ENCODE data around the gene ANKRD13C. TPM values are rescaled to one million over a fixed set of nuclear protein-coding genes. Genes with fewer than 3 reads are reported as not detected.

ANKRD13C gene
- total RNA-seq, 1 experiment from 2014 or later, result 14.4 TPM

DNA sequence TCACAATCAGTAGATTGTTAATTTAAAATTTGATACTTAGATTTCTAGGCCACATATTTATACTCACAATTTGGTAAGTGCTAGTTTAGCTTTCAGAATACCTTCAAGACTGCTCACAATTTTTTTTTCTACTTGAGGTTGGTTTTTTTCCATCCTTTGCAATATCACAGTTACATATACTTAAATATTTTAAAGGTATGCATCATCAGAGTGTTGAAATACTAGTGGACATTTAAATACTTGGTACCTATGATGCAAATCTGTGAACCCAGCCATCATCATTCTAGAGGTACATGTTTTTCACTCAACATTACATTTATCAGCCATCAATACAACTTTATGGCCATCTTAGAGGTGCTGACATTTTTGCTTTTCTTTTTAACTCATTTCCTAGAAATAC lies 143.0 kb downstream of the ANKRD13C start:
- BruUV-seq (replicated peaks), result no TSS peak
- no peak overlapping the region for H3K4me3 ChIP-seq (ENCODE audit: low read depth, low read length)
- TF ChIP-seq, protein P1, sequence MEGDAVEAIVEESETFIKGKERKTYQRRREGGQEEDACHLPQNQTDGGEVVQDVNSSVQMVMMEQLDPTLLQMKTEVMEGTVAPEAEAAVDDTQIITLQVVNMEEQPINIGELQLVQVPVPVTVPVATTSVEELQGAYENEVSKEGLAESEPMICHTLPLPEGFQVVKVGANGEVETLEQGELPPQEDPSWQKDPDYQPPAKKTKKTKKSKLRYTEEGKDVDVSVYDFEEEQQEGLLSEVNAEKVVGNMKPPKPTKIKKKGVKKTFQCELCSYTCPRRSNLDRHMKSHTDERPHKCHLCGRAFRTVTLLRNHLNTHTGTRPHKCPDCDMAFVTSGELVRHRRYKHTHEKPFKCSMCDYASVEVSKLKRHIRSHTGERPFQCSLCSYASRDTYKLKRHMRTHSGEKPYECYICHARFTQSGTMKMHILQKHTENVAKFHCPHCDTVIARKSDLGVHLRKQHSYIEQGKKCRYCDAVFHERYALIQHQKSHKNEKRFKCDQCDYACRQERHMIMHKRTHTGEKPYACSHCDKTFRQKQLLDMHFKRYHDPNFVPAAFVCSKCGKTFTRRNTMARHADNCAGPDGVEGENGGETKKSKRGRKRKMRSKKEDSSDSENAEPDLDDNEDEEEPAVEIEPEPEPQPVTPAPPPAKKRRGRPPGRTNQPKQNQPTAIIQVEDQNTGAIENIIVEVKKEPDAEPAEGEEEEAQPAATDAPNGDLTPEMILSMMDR (IDR thresholded peaks at IDR 0.05; ENCODE audit: insufficient read depth in 1 of 2, low read depth in 1 of 2, low read length in 1 of 2, severe bottlenecking in 1 of 2, unreplicated experiment in 1 of 2), result no peak
- Mint-ChIP-seq H3K4me3 (ENCODE audit: unreplicated experiment) (no peak overlapping the region), H3K27ac (ENCODE audit: unreplicated experiment) (no peak overlapping the region), H3K27me3 (ENCODE audit: insufficient read depth, unreplicated experiment) (no peaks in the 10 kb centered on the region), H3K9me3 (ENCODE audit: unreplicated experiment) (no peaks in the 10 kb centered on the region), H3K36me3 (ENCODE audit: insufficient read depth, unreplicated experiment) (peaks cover 6% of the 10 kb centered on the region), H3K4me1 (ENCODE audit: low read depth, unreplicated experiment) (no peaks in the 10 kb centered on the region)
- DNase-seq, result no peak
- no peaks in the 10 kb centered on the region for H3K4me1 ChIP-seq
- no peaks in the 10 kb centered on the region for H3K36me3 ChIP-seq (ENCODE audit: control insufficient read depth, insufficient read depth, low read length)
- no peaks in the 10 kb centered on the region for H3K9me3 ChIP-seq
- ChIA-PET CTCF (no interaction called here), POLR2A (interaction anchor here (0.5 kb wide), 1 partner anchor 10 kb away, joined by 7 read pairs; the partner anchor contains the start of gene SRSF11)
- H3K27me3 ChIP-seq (replicated peaks; ENCODE audit: control insufficient read depth, insufficient read depth, low read length), result no peaks in the 10 kb centered on the region
- intact Hi-C loops (cut with micrococcal nuclease; ENCODE audit: unreplicated experiment), result no loop called here

DNA sequence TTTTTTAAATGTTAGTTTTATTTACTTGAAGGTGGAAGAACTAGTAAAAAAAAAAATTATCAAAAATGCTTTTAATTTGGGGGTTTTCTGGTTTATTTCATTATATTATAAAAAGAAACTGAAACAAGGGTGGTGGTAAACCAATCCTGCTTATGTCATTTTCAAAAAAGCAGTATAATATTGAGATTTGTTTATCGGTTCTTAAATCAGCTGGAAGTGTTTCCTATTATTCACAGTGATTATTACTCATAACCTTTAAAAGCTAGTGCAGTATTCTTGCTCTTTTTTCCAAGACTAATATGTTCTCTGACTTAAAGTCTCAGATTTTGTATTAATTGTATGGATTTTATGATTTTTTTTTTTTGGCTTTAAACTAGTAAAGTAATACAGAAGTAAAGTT lies 143.7 kb downstream of the ANKRD13C start:
- Mint-ChIP-seq H3K9me3 (ENCODE audit: unreplicated experiment) (no peaks in the 10 kb centered on the region), H3K27me3 (ENCODE audit: insufficient read depth, unreplicated experiment) (no peaks in the 10 kb centered on the region), H3K27ac (ENCODE audit: unreplicated experiment) (no peak overlapping the region), H3K4me3 (ENCODE audit: unreplicated experiment) (no peak overlapping the region), H3K4me1 (ENCODE audit: low read depth, unreplicated experiment) (no peaks in the 10 kb centered on the region), H3K36me3 (ENCODE audit: insufficient read depth, unreplicated experiment) (peaks cover 6% of the 10 kb centered on the region)
- H3K27me3 ChIP-seq (replicated peaks; ENCODE audit: control insufficient read depth, insufficient read depth, low read length), result no peaks in the 10 kb centered on the region
- H3K36me3 ChIP-seq (ENCODE audit: control insufficient read depth, insufficient read depth, low read length), result no peaks in the 10 kb centered on the region
- no peak for DNase-seq
- CTCF ChIA-PET, result no interaction called here
- no peaks in the 10 kb centered on the region for H3K9me3 ChIP-seq
- H3K4me3 ChIP-seq (ENCODE audit: low read depth, low read length), result no peak overlapping the region
- POLR2A ChIA-PET, result interaction anchor here (0.5 kb wide), 1 partner anchor 11 kb away, joined by 7 read pairs; the partner anchor contains the start of gene SRSF11
- intact Hi-C loops (cut with micrococcal nuclease; ENCODE audit: unreplicated experiment), result no loop called here
- BruUV-seq (replicated peaks), result no TSS peak
- H3K4me1 ChIP-seq, result no peaks in the 10 kb centered on the region
- TF ChIP-seq, protein P1 (IDR thresholded peaks at IDR 0.05; ENCODE audit: insufficient read depth in 1 of 2, low read depth in 1 of 2, low read length in 1 of 2, severe bottlenecking in 1 of 2, unreplicated experiment in 1 of 2), result no peak

Other genes starting within 250 kb of the ANKRD13C start
- gene LRRC40, start 149.1 kb downstream of the ANKRD13C start, total RNA-seq (2022), result 12.2 and 15.6 TPM in 2 replicates
- 116 and 119 TPM in 2 replicates for gene SRSF11, start 133.3 kb downstream of the ANKRD13C start, total RNA-seq (2022)
- gene CTH, start 56.5 kb upstream of the ANKRD13C start, total RNA-seq (2022), result 11.1 and 14.0 TPM in 2 replicates

Measured in Caco-2 (cell line).